K562 (cell line): ENCODE data around the gene CCL19. TPM values are rescaled to one million over a fixed set of nuclear protein-coding genes. Genes with fewer than 3 reads are reported as not detected.

ENCODE experiments used
- ATAC-seq: fragments of 200-7000 bp; cut with Tn5 transposase; 3 replicates; pipeline ENCODE4 v1.9.1; 2020; ENCODE audit warnings: moderate library complexity
- BruUV-seq: library from RNA; stranded (reverse); fragments of 400-500 nt; replicated peaks from 2 replicates; lab custom pipeline; 2021; lab: Mats Ljungman, UMichigan
- CTCF ChIA-PET: fragments of 300-600 bp; formaldehyde crosslinking; extraction: SDS; loops from one replicate; lab custom pipeline; 2021; ENCODE audit warnings: low intra/inter-chr PET ratio; lab: Yijun Ruan, JAX
- POLR2A ChIA-PET: fragments of 300-600, 350-650 bp; sonication (Branson Sonifier 250); formaldehyde crosslinking; extraction: SDS; loops from one replicate; lab custom pipeline; 2021; ENCODE audit warnings: antibody characterized with exemption, inconsistent platforms; lab: Yijun Ruan, JAX
- DNase-seq, 4 experiments: peaks; one replicate each; pipeline versions ENCODE4 v3.0.0 to v3.0.0-alpha.2; 2011 to 2018; ENCODE audit warnings: low spot score in 3 of 4, mixed read lengths in 3 of 4; ENCODE audit errors: extremely low read depth in 1 of 4
- FAIRE-seq: peaks from 2 replicates; lab custom pipeline; 2011; peaks lifted over from hg19 to GRCh38; lab: Jason Lieb, UNC
- H2AFZ ChIP-seq: 2 replicates; pipeline ENCODE4 v1.6.0; 2011; ENCODE audit warnings: low read depth, low read length, control low read depth, inconsistent platforms
- H3K27ac ChIP-seq: fragments of 200-600 bp; 3 replicates; pipeline ENCODE4 v1.8.0; 2011; ENCODE audit warnings: low read depth, mild to moderate bottlenecking, control low read depth, inconsistent platforms, low read length, moderate library complexity, mixed read lengths; ENCODE audit errors: extremely low read depth
- H3K27me3 ChIP-seq, 2 experiments: fragments of 300-600 bp in 1 of 2; 2 replicates in 1 of 2; 3 replicates in 1 of 2; pipeline versions ENCODE4 v1.6.0 to v1.8.0; 2011; ENCODE audit warnings: inconsistent platforms in 2 of 2, low read length in 2 of 2, mild to moderate bottlenecking in 1 of 2, mixed read lengths in 1 of 2, moderate library complexity in 1 of 2; ENCODE audit not compliant: control insufficient read depth in 2 of 2, insufficient read depth in 2 of 2
- H3K36me3 ChIP-seq: fragments of 300-600 bp; 3 replicates; pipeline ENCODE4 v1.8.0; 2011; ENCODE audit warnings: mild to moderate bottlenecking, low read length, inconsistent platforms; ENCODE audit not compliant: control insufficient read depth, insufficient read depth
- H3K4me1 ChIP-seq, 2 experiments: fragments of 200-600 bp in 1 of 2; replicated peaks in 1 of 2; 2 replicates in 1 of 2; 3 replicates in 1 of 2; pipeline versions ENCODE4 v1.5.1 to v1.8.0; 2011; ENCODE audit warnings: inconsistent platforms in 2 of 2, low read length in 2 of 2, mild to moderate bottlenecking in 1 of 2, mixed read lengths in 1 of 2, moderate library complexity in 1 of 2; ENCODE audit not compliant: control insufficient read depth in 2 of 2, insufficient read depth in 2 of 2
- H3K4me2 ChIP-seq: 2 replicates; pipeline ENCODE4 v1.6.1; 2011; ENCODE audit warnings: low read length, control low read depth, inconsistent platforms, mixed read lengths; ENCODE audit not compliant: insufficient read depth
- H3K4me3 ChIP-seq: fragments of 200-600 bp; sonication (generic), shearing (Covaris generic); 2 replicates; pipeline ENCODE4 v1.5.1; 2016; ENCODE audit warnings: control low read depth, inconsistent platforms
- H3K79me2 ChIP-seq: fragments of 200-600 bp; 3 replicates; pipeline ENCODE4 v1.8.0; 2011; ENCODE audit warnings: low read length, inconsistent platforms; ENCODE audit not compliant: control insufficient read depth, insufficient read depth
- H3K9ac ChIP-seq, 2 experiments: 2 replicates each; pipeline versions ENCODE4 v1.6.0 to v1.6.1; 2011; ENCODE audit warnings: low read depth in 2 of 2, low read length in 2 of 2, control low read depth in 1 of 2, inconsistent platforms in 1 of 2, mild to moderate bottlenecking in 1 of 2, mixed read lengths in 1 of 2; ENCODE audit not compliant: insufficient read depth in 1 of 2
- H3K9me1 ChIP-seq: one replicate; pipeline ENCODE4 v1.6.0; 2011; ENCODE audit warnings: inconsistent platforms, mild to moderate bottlenecking, low read length, moderate library complexity; ENCODE audit not compliant: control insufficient read depth, insufficient read depth
- H3K9me3 ChIP-seq: replicated peaks from 2 replicates; pipeline ENCODE4 v1.5.1; 2011; ENCODE audit warnings: low read depth, low read length, inconsistent platforms; ENCODE audit not compliant: control insufficient read depth, insufficient read depth
- H4K20me1 ChIP-seq: replicated peaks from 2 replicates; pipeline ENCODE4 v1.6.1; 2011; ENCODE audit warnings: low read length, inconsistent platforms, mixed read lengths; ENCODE audit not compliant: control insufficient read depth, insufficient read depth
- CHD4 ChIP-seq: fragments of 200-600 bp; sonication (generic); IDR thresholded peaks from 3 replicates; pipeline ENCODE4 v1.6.1; 2012; ENCODE audit warnings: low read depth, mild to moderate bottlenecking, mixed read lengths, low read length, inconsistent platforms; ENCODE audit not compliant: insufficient read depth, insufficient replicate concordance, poor library complexity, severe bottlenecking
- HNRNPUL1 ChIP-seq: fragments of 200-400 bp; formaldehyde crosslinking; IDR thresholded peaks from 2 replicates; pipeline ENCODE4 v1.6.1; 2017; ENCODE audit warnings: low read length
- MCM3 ChIP-seq: fragments of 450-650 bp; IDR thresholded peaks from 2 replicates; pipeline ENCODE4 v1.6.1; 2016
- WGBS: fragments of 100-300 bp; shearing (Covaris generic); methylation state at CpG from one replicate; pipeline ENCODE4 v1.1.6; 2016; ENCODE audit warnings: low coverage, mixed read lengths; ENCODE audit not compliant: insufficient coverage; ENCODE audit errors: missing lambda C conversion rate; 5-methylcytosine and 5-hydroxymethylcytosine counted together
- in situ Hi-C: fragments of 300-500 bp; cut with MboI; formaldehyde crosslinking; loops from 4 replicates; pipeline ENCODE4 v1.15.0; 2018; ENCODE audit warnings: inconsistent platforms, mixed read lengths
- intact Hi-C: fragments of 100-400 bp; cut with micrococcal nuclease; formaldehyde crosslinking; loops from 2 replicates; pipeline ENCODE4 v1.14.2; 2022
- polyA plus RNA-seq, 8 experiments: library from polyadenylated mRNA; depleted of rRNA in 4 of 8; stranded (reverse) in 5 of 8; unstranded in 3 of 8; fragments of >200 nt; fragmentation: Nextera tagmentation in 2 of 8; fragmentation: Illumina TruSeq in 1 of 8; extraction: Ambion mirVana in 2 of 8; extraction: Trizol in 1 of 8; gene quantifications; 2 replicates each; pipeline versions ENCODE4 v1.2.1 to v1.2.3, GENCODE V29; 2011 to 2014; ENCODE audit warnings: inconsistent platforms in 1 of 8, missing spikeins in 1 of 8
- total RNA-seq, 7 experiments: library from RNA; depleted of rRNA in 6 of 7; stranded (reverse); fragments of >200 nt in 6 of 7; fragmentation: Illumina TruSeq in 2 of 7; extraction: Trizol in 2 of 7; gene quantifications; 2 replicates each; pipeline versions ENCODE4 v1.2.1 to v1.2.3, GENCODE V29; 2011 to 2021; ENCODE audit warnings: low replicate concordance in 1 of 7
- TF ChIP-seq, protein P1 (sequence below), 3 experiments: fragments of 200-800 bp in 1 of 3; sonication (Bioruptor generic) in 1 of 3; sonication (generic) in 1 of 3; formaldehyde crosslinking in 1 of 3; IDR thresholded peaks; 2 replicates each; pipeline versions ENCODE4 v1.6.1 to v1.8.0; 2016 to 2022; ENCODE audit warnings: mild to moderate bottlenecking in 2 of 3, missing compliant biosample characterization in 2 of 3, missing genetic modification characterization in 2 of 3, missing genetic modification reagents in 1 of 3
- TF ChIP-seq, protein P2 (sequence below): sonication (generic); IDR thresholded peaks from 2 replicates; pipeline ENCODE4 v1.6.1; 2016
- TF ChIP-seq, protein P3 (sequence below): fragments of 250-450 bp; sonication (Bioruptor Pico); IDR thresholded peaks from 2 replicates; pipeline ENCODE4 v1.8.0; 2021; ENCODE audit warnings: borderline replicate concordance, mild to moderate bottlenecking, moderate library complexity; ENCODE audit not compliant: poor library complexity, severe bottlenecking
- TF ChIP-seq, protein P4 (sequence below), 2 experiments: fragments of 450-650 bp; IDR thresholded peaks; 2 replicates each; pipeline ENCODE4 v1.6.1; 2016; ENCODE audit warnings: mild to moderate bottlenecking in 2 of 2, borderline replicate concordance in 1 of 2, low read depth in 1 of 2, moderate library complexity in 1 of 2
- TF ChIP-seq, protein P5 (sequence below): sonication (generic); formaldehyde crosslinking; IDR thresholded peaks from 2 replicates; pipeline ENCODE4 v1.8.1; 2023; ENCODE audit warnings: mild to moderate bottlenecking, missing genetic modification reagents

The CCL19 gene
- total and polyA plus RNA-seq, 9 of the 15 experiments (the other 6 are each of a cell fraction or from before 2014, with no cell fraction given) = not detected

DNA sequence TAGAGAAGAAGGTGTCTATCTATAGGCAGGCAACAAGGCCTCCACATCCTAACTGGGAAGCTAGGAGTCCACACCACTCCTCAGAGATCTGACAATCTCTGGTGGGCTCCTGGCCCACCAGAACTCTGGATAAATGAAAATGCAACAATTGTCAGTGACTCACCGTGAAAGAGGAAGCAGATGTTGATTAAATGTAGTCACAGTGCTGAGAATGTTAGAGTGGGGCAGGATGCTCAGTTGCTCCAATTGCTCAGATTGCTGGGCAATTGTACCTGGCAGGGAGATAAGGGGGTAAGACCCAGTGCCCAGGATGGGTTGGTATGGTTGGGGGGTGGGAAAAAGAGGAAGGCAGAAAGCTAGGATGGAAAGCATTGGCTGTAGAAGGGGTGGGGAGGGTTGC is 4.3 kb downstream of the CCL19 start:
- CTCF ChIA-PET = no interaction called here
- 0% methylated on average over 1 of the region's 1 CpG for WGBS
- no peak overlapping the region for H3K9ac ChIP-seq
- TF ChIP-seq MCM3 (no peak), CHD4 (no peak), HNRNPUL1 (no peak)
- TF ChIP-seq, protein P1, sequence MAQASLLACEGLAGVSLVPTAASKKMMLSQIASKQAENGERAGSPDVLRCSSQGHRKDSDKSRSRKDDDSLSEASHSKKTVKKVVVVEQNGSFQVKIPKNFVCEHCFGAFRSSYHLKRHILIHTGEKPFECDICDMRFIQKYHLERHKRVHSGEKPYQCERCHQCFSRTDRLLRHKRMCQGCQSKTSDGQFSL (CRISPR knock-in tag; IDR thresholded peaks at IDR 0.05) = no peak
- TF ChIP-seq, protein P1 (tag; IDR thresholded peaks at IDR 0.05) = no peak
- TF ChIP-seq, protein P2, sequence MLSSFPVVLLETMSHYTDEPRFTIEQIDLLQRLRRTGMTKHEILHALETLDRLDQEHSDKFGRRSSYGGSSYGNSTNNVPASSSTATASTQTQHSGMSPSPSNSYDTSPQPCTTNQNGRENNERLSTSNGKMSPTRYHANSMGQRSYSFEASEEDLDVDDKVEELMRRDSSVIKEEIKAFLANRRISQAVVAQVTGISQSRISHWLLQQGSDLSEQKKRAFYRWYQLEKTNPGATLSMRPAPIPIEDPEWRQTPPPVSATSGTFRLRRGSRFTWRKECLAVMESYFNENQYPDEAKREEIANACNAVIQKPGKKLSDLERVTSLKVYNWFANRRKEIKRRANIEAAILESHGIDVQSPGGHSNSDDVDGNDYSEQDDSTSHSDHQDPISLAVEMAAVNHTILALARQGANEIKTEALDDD = no peak
- TF ChIP-seq, protein P3, sequence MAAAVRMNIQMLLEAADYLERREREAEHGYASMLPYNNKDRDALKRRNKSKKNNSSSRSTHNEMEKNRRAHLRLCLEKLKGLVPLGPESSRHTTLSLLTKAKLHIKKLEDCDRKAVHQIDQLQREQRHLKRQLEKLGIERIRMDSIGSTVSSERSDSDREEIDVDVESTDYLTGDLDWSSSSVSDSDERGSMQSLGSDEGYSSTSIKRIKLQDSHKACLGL (CRISPR knock-in tag) = no peak
- TF ChIP-seq, protein P4, sequence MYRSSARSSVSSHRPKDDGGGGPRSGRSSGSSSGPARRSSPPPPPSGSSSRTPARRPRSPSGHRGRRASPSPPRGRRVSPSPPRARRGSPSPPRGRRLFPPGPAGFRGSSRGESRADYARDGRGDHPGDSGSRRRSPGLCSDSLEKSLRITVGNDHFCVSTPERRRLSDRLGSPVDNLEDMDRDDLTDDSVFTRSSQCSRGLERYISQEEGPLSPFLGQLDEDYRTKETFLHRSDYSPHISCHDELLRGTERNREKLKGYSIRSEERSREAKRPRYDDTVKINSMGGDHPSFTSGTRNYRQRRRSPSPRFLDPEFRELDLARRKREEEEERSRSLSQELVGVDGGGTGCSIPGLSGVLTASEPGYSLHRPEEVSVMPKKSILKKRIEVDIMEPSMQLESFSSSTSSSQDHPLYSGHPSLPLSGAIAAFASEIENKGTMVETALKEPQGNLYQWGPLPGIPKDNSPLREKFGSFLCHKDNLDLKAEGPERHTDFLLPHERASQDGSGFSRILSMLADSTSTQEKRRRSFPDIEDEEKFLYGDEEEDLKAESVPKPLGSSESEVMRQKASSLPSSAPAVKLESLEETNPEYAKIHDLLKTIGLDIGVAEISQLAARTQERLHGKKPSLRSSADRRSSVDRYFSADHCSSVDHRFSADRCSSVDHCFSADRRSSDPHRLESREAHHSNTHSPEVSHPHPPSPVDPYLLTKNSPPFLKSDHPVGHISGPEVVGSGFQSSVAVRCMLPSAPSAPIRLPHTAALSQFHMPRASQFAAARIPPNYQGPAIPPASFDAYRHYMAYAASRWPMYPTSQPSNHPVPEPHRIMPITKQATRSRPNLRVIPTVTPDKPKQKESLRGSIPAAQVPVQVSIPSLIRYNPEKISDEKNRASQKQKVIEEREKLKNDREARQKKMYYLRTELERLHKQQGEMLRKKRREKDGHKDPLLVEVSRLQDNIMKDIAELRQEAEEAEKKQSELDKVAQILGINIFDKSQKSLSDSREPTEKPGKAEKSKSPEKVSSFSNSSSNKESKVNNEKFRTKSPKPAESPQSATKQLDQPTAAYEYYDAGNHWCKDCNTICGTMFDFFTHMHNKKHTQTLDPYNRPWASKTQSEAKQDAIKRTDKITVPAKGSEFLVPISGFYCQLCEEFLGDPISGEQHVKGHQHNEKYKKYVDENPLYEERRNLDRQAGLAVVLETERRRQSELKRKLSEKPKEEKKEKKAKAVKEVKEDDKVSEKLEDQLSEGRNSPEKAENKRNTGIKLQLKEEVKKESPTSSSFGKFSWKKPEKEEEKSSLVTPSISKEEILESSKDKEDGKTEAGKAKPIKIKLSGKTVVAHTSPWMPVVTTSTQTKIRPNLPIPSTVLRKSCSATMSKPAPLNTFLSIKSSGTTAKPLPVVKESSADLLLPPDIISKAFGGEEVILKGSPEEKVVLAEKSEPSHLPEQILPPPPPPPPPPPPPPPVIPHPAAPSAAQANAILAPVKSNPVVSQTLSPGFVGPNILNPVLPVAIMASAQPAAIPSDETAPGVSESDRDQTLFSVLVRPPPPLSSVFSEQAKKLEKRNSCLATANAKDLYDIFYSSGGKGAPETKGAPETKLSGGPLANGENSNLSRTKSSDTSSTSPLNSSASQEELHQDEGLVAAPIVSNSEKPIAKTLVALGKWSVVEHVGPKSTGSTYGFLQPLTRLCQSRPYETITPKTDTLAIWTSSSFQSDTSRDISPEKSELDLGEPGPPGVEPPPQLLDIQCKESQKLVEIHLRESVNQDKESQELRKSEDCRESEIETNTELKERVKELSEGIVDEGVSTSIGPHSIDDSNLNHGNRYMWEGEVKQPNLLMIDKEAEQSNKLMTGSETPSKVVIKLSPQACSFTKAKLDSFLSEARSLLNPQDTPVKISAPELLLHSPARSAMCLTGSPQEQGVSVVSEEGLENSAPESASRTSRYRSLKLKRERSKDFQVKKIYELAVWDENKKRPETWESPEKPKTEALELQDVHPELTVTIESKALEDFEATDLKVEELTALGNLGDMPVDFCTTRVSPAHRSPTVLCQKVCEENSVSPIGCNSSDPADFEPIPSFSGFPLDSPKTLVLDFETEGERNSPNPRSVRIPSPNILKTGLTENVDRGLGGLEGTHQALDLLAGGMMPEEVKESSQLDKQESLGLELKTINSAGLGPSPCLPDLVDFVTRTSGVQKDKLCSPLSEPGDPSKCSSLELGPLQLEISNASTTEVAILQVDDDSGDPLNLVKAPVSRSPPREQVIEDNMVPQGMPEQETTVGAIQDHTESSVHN (IDR thresholded peaks at IDR 0.05; ENCODE audit: borderline replicate concordance in 1 of 2, low read depth in 1 of 2) = no peak
- TF ChIP-seq, protein P5, sequence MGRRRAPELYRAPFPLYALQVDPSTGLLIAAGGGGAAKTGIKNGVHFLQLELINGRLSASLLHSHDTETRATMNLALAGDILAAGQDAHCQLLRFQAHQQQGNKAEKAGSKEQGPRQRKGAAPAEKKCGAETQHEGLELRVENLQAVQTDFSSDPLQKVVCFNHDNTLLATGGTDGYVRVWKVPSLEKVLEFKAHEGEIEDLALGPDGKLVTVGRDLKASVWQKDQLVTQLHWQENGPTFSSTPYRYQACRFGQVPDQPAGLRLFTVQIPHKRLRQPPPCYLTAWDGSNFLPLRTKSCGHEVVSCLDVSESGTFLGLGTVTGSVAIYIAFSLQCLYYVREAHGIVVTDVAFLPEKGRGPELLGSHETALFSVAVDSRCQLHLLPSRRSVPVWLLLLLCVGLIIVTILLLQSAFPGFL (CRISPR knock-in tag) = no peak

More for the DNA sequence above, 4.3 kb downstream of the CCL19 start:
- H3K9me3 ChIP-seq = no peaks in the 10 kb centered on the region
- H3K4me2 ChIP-seq = no peak overlapping the region
- no peak overlapping the region for H3K27ac ChIP-seq
- POLR2A ChIA-PET = interaction anchor here (0.9 to 1.0 kb wide), 2 partner anchors 11 to 44 kb away, joined by 3 read pairs; no protein-coding TSS in a partner anchor
- ATAC-seq (no peak), FAIRE-seq (no peak), DNase-seq (no peak)
- H3K4me1 ChIP-seq = no peaks in the 10 kb centered on the region
- H4K20me1 ChIP-seq = peaks cover 3% of the 10 kb centered on the region; the same call in 1 of the 2 replicates
- H3K36me3 ChIP-seq = no peaks in the 10 kb centered on the region
- no peaks in the 10 kb centered on the region for H3K79me2 ChIP-seq
- in situ Hi-C loops = no loop called here
- intact Hi-C loops = no loop called here
- no peaks in the 10 kb centered on the region for H3K27me3 ChIP-seq
- BruUV-seq = no TSS peak
- no peak overlapping the region for H2AFZ ChIP-seq
- H3K4me3 ChIP-seq = no peak overlapping the region
- no peaks in the 10 kb centered on the region for H3K9me1 ChIP-seq
